ENCODE data around the gene NADSYN1. TPM values are rescaled to one million over a fixed set of nuclear protein-coding genes. Genes with fewer than 3 reads are reported as not detected.

Gene NADSYN1
- total and polyA plus RNA-seq, 2 of the 13 experiments (the other 11 are each of a cell fraction or from before 2014, with no cell fraction given): 35.7 to 51.5 TPM

GRCh38 chr11:71425409-71425808, 27.6 kb upstream of the NADSYN1 start:
- BruUV-seq (replicated peaks): no TSS peak
- Histone ChIP-seq H3K79me2 (ENCODE audit: insufficient read depth, low read length) (no peaks in the 10 kb centered on the region), H4K20me1 (ENCODE audit: insufficient read depth, low read length) (no peaks in the 10 kb centered on the region), H3K36me3 (replicated peaks in 1 of 2; ENCODE audit: control insufficient read depth in 1 of 2, insufficient read depth in 2 of 2, low read length in 2 of 2) (no peaks in the 10 kb centered on the region), H3K27me3 (ENCODE audit: control insufficient read depth in 1 of 2, insufficient read depth in 2 of 2, low read length in 2 of 2) (peaks cover 3 to 17% of the 10 kb centered on the region in 2 experiments; a peak in 4 of 5 replicates), H3K4me2 (ENCODE audit: low read depth, low read length) (no peak overlapping the region), H3K27ac (ENCODE audit: extremely low read length, insufficient read depth, low read length) (no peak overlapping the region), H2AFZ (ENCODE audit: low read length) (no peak overlapping the region), H3K9ac (ENCODE audit: insufficient read depth, low read depth, low read length) (no peak overlapping the region), H3K4me1 (ENCODE audit: insufficient read depth, low read length) (peaks cover 30% of the 10 kb centered on the region), H3K9me3 (ENCODE audit: low read length) (no peaks in the 10 kb centered on the region), H3K4me3 (replicated peaks in 1 of 3; ENCODE audit: insufficient read depth in 1 of 3, low read depth in 2 of 3, low read length in 3 of 3) (no peak overlapping the region)
- FAIRE-seq (no peak), DNase-seq (ENCODE audit: low spot score) (no peak), ATAC-seq (peak; percentile 64)
- no peak for TF ChIP-seq ZMAT3 (CRISPR knock-in tag; conservative IDR thresholded peaks at IDR 0.05)
- no peak for TF ChIP-seq TRIM24 (CRISPR knock-in tag; IDR thresholded peaks at IDR 0.05)
- TF ChIP-seq ZBTB38 (CRISPR knock-in tag; IDR thresholded peaks at IDR 0.05): no peak
- no peak for TF ChIP-seq ZNF644 (CRISPR knock-in tag; IDR thresholded peaks at IDR 0.05; ENCODE audit: low read depth)
- no peak for TF ChIP-seq E2F1 (CRISPR knock-in tag; IDR thresholded peaks at IDR 0.05)
- no peak for TF ChIP-seq ATAD3A (CRISPR knock-in tag; IDR thresholded peaks at IDR 0.05)
- TF ChIP-seq TBX3 (IDR thresholded peaks at IDR 0.05; ENCODE audit: borderline replicate concordance): no peak
- no peak for TF ChIP-seq PPARG (CRISPR knock-in tag; conservative IDR thresholded peaks at IDR 0.05)
- no peak for TF ChIP-seq ZNF724P (CRISPR knock-in tag; IDR thresholded peaks at IDR 0.05; ENCODE audit: borderline replicate concordance)
- TF ChIP-seq SP1 (IDR thresholded peaks at IDR 0.05): no peak
- no peak for TF ChIP-seq SP1 (CRISPR knock-in tag; IDR thresholded peaks at IDR 0.05)
- TF ChIP-seq MYC (CRISPR knock-in tag; IDR thresholded peaks at IDR 0.05; ENCODE audit: borderline replicate concordance): no peak
- no peak for TF ChIP-seq ZBTB4 (CRISPR knock-in tag; IDR thresholded peaks at IDR 0.05; ENCODE audit: borderline replicate concordance)
- no peak for TF ChIP-seq ZSCAN22 (CRISPR knock-in tag; IDR thresholded peaks at IDR 0.05)
- TF ChIP-seq TGIF2 (CRISPR knock-in tag; IDR thresholded peaks at IDR 0.05): no peak
- no peak for TF ChIP-seq ZNF274 (CRISPR knock-in tag; IDR thresholded peaks at IDR 0.05)
- no peak for TF ChIP-seq PREB (CRISPR knock-in tag; IDR thresholded peaks at IDR 0.05)
- TF ChIP-seq MYNN (CRISPR knock-in tag; IDR thresholded peaks at IDR 0.05; ENCODE audit: low read depth): no peak
- no peak for TF ChIP-seq TARDBP (CRISPR knock-in tag; IDR thresholded peaks at IDR 0.05)
- 100% methylated on average over 1 of the region's 2 CpGs for WGBS (ENCODE audit: low lambda C conversion rate)
- in situ Hi-C loops (cut with HindIII; ENCODE audit: extremely low pct_ligation_motif_present, low pct_unique_long_range_greater_than_20kb): no loop called here
- POLR2A ChIA-PET: no interaction called here
- CTCF ChIA-PET (ENCODE audit: low intra/inter-chr PET ratio, low total read pairs): no interaction called here
- intact Hi-C loops (cut with micrococcal nuclease; ENCODE audit: unreplicated experiment): no loop called here
